OCI-LY7 (cell line): ENCODE data around the gene ZBTB44.

Experiments used
- EZH2phosphoT487 ChIP-seq: fragments of 200-600 bp; sonication (generic); IDR thresholded peaks from 2 replicates; pipeline ENCODE4 v1.6.1; 2018; ENCODE audit warnings: low read depth, borderline replicate concordance, mild to moderate bottlenecking, mixed run types, antibody characterized with exemption, low read length, moderate library complexity, mixed read lengths
- TF ChIP-seq, protein P1 (sequence below): fragments of 200-600 bp; sonication (generic); conservative IDR thresholded peaks from 2 replicates; pipeline ENCODE4 v1.5.1; 2014; ENCODE audit warnings: mild to moderate bottlenecking, antibody characterized with exemption, low read length, moderate library complexity, mixed read lengths

DNA sequence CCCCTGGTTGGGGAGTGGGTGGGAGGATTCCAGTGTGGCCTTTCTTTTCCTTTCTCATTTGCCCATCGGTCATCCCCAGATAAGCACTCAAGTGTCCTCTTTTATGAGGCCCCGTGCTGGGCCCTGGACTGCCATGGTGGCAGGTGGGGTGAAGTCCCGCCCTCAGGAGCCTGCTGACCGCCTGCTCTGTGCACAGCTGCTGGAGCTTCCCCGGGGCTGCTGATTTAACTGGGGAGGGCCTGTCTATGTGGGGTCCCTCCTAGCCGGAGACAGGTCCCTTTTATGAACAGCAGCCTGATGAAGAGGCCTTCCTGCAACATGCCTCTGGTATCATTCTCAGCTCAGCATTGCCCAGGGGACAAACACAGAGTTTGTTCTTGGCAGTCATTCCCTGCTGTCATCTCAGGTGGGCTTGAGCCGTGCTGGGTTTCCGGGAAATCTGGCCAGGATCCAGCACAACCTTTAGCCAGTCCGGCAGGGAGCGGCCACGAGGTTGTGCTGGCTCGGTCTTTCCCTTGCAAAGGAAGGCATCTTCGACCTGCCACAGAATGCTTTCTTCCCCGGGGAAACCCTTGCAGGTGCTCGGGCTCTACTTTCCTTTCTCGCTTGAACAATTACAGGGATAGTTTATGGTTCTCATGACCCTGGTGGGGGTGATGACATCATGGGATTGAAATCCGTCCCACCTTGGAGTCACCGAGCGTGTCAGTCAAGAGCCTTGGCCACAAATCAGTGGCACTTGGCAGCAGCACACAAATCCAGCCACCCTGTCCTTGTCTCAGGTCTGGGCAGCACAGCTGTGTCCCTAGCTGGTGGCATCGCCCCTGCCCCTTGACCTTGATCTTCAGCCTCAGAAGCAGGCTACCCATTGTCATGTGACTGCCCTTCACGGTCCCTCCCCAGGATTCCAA lies 135.1 kb downstream of the ZBTB44 start:
- TF ChIP-seq EZH2phosphoT487: no peak
- TF ChIP-seq, protein P1, sequence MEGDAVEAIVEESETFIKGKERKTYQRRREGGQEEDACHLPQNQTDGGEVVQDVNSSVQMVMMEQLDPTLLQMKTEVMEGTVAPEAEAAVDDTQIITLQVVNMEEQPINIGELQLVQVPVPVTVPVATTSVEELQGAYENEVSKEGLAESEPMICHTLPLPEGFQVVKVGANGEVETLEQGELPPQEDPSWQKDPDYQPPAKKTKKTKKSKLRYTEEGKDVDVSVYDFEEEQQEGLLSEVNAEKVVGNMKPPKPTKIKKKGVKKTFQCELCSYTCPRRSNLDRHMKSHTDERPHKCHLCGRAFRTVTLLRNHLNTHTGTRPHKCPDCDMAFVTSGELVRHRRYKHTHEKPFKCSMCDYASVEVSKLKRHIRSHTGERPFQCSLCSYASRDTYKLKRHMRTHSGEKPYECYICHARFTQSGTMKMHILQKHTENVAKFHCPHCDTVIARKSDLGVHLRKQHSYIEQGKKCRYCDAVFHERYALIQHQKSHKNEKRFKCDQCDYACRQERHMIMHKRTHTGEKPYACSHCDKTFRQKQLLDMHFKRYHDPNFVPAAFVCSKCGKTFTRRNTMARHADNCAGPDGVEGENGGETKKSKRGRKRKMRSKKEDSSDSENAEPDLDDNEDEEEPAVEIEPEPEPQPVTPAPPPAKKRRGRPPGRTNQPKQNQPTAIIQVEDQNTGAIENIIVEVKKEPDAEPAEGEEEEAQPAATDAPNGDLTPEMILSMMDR: no peak
